ENCODE measurements around the gene PLCG1.

The PLCG1 gene

GRCh38 chr20:41182296-41183212, 45.2 kb downstream of the PLCG1 start:
- DNase-seq: no peak

- no peak for DNase-seq
These were observed 46.0 kb downstream of the PLCG1 start for GRCh38 chr20:41183391-41183790.

GRCh38 chr20:41183831-41184230, 46.5 kb downstream of the PLCG1 start:
- no peak for DNase-seq

- no peak for DNase-seq
These were observed 47.8 kb downstream of the PLCG1 start for GRCh38 chr20:41185013-41185757.

- no peak for DNase-seq
These were observed 50.3 kb downstream of the PLCG1 start for GRCh38 chr20:41187668-41188067.

- no peak for DNase-seq
These were observed 54.5 kb downstream of the PLCG1 start for GRCh38 chr20:41191562-41192500.

GRCh38 chr20:41192575-41192974, 55.2 kb downstream of the PLCG1 start:
- DNase-seq: no peak

GRCh38 chr20:41196653-41197225, 59.4 kb downstream of the PLCG1 start:
- no peak for DNase-seq

- no peak for DNase-seq
These were observed 61.1 kb downstream of the PLCG1 start for GRCh38 chr20:41198443-41198842.

- DNase-seq: no peak
These were observed 63.3 kb downstream of the PLCG1 start for GRCh38 chr20:41200446-41201202.

- no peak for DNase-seq
These were observed 64.4 kb downstream of the PLCG1 start for GRCh38 chr20:41201760-41202159.

- DNase-seq: no peak
These were observed 65.1 kb downstream of the PLCG1 start for GRCh38 chr20:41202426-41202825.

GRCh38 chr20:41203660-41204059, 66.3 kb downstream of the PLCG1 start:
- no peak for DNase-seq

GRCh38 chr20:41204304-41205265, 67.2 kb downstream of the PLCG1 start:
- DNase-seq: no peak

GRCh38 chr20:41205313-41205712, 68.0 kb downstream of the PLCG1 start:
- DNase-seq: no peak

GRCh38 chr20:41213150-41213820, 75.9 kb downstream of the PLCG1 start:
- no peak for DNase-seq

- no peak for DNase-seq
These were observed 76.9 kb downstream of the PLCG1 start for GRCh38 chr20:41214202-41214601.

- no peak for DNase-seq
These were observed 77.3 kb downstream of the PLCG1 start for GRCh38 chr20:41214666-41215065.

GRCh38 chr20:41217422-41217821, 80.1 kb downstream of the PLCG1 start:
- no peak for DNase-seq

GRCh38 chr20:41218466-41218865, 81.1 kb downstream of the PLCG1 start:
- no peak for DNase-seq
